A549 (cell line): ENCODE measurements around the gene MAP7D3. TPM values are rescaled to one million over a fixed set of nuclear protein-coding genes. Genes with fewer than 3 reads are reported as not detected.
"Not testable (repeated sequence)": the region's sequence is repeated elsewhere in the genome, so short reads cannot be mapped to it uniquely, and the experiment has no call there.

Experiments
- ATAC-seq, 2 experiments: fragments of 200-7000 bp in 1 of 2; fragments of >200 bp in 1 of 2; cut with Nextera tagmentation in 1 of 2; cut with Tn5 transposase in 1 of 2; 3 replicates each; pipeline versions ENCODE4 v1.8.0 to v1.9.1; 2018 to 2020; ENCODE audit warnings: mild to moderate bottlenecking in 1 of 2, moderate library complexity in 1 of 2
- CTCF ChIA-PET: fragments of 300-600 bp; sonication (Branson Sonifier 250); formaldehyde crosslinking; extraction: SDS; loops from one replicate; lab custom pipeline; 2021; ENCODE audit warnings: antibody characterized with exemption, inconsistent platforms; lab: Yijun Ruan, JAX
- POLR2A ChIA-PET: fragments of 350-600 bp; formaldehyde crosslinking; extraction: SDS; loops from one replicate; lab custom pipeline; 2021; ENCODE audit warnings: antibody characterized with exemption, inconsistent platforms; lab: Yijun Ruan, JAX
- DNase-seq, 2 experiments: peaks; one replicate each; pipeline versions ENCODE4 v3.0.0 to v3.0.0-alpha.2; 2011 to 2016; ENCODE audit warnings: low read depth in 1 of 2, low spot score in 1 of 2
- FAIRE-seq: peaks from 2 replicates; lab custom pipeline; 2011; peaks lifted over from hg19 to GRCh38; lab: Jason Lieb, UNC
- H3K27ac ChIP-seq, 2 experiments: fragments of >200 bp; sonication (Bioruptor Twin); formaldehyde crosslinking; 3 replicates each; pipeline ENCODE4 v1.5.1; 2016 to 2017
- H3K4me1 ChIP-seq: fragments of >200 bp; sonication (Bioruptor Twin); formaldehyde crosslinking; 3 replicates; pipeline ENCODE4 v1.6.1; 2016
- H3K4me2 ChIP-seq: fragments of >200 bp; sonication (Bioruptor Twin); formaldehyde crosslinking; 3 replicates; pipeline ENCODE4 v1.6.1; 2016
- H3K4me3 ChIP-seq: fragments of >200 bp; sonication (Bioruptor Twin); formaldehyde crosslinking; 3 replicates; pipeline ENCODE4 v1.5.1; 2016
- H3K9me3 ChIP-seq: fragments of >200 bp; sonication (Bioruptor Twin); formaldehyde crosslinking; 3 replicates; pipeline ENCODE4 v1.6.1; 2016
- CBX2 ChIP-seq: fragments of 200-600 bp; sonication (generic); IDR thresholded peaks from 2 replicates; pipeline ENCODE4 v1.6.1; 2016; ENCODE audit warnings: low read depth, mild to moderate bottlenecking, borderline replicate concordance
- CBX8 ChIP-seq: fragments of 200-600 bp; sonication (generic); IDR thresholded peaks from 2 replicates; pipeline ENCODE4 v1.6.1; 2016
- CEBPB ChIP-seq, 2 experiments: fragments of >200 bp in 1 of 2; sonication (Bioruptor Twin) in 1 of 2; formaldehyde crosslinking in 1 of 2; IDR thresholded peaks; 2 replicates each; pipeline ENCODE4 v1.6.1; 2012 to 2016
- CHD4 ChIP-seq: fragments of 200-600 bp; sonication (generic); IDR thresholded peaks from 2 replicates; pipeline ENCODE4 v1.6.1; 2016; ENCODE audit warnings: antibody characterized with exemption, mild to moderate bottlenecking, borderline replicate concordance
- EHMT2 ChIP-seq: fragments of 200-600 bp; sonication (generic); IDR thresholded peaks from 2 replicates; pipeline ENCODE4 v1.6.1; 2016; ENCODE audit warnings: antibody characterized with exemption, low read depth, mild to moderate bottlenecking, moderate library complexity
- EP300 ChIP-seq, 2 experiments: fragments of >200 bp; sonication (Bioruptor Twin); formaldehyde crosslinking; IDR thresholded peaks; 2 replicates in 1 of 2; 3 replicates in 1 of 2; pipeline ENCODE4 v1.6.1; 2016 to 2017
- ESRRA ChIP-seq: fragments of 150-350 bp; IDR thresholded peaks from 2 replicates; pipeline ENCODE4 v1.6.1; 2014; ENCODE audit warnings: mild to moderate bottlenecking, low read length, borderline replicate concordance
- FOSL2 ChIP-seq, 2 experiments: fragments of 450-650 bp in 1 of 2; fragments of >200 bp in 1 of 2; sonication (Bioruptor Twin) in 1 of 2; formaldehyde crosslinking; IDR thresholded peaks; 2 replicates each; pipeline versions ENCODE4 v1.5.0 to v1.6.1; 2016 to 2020; ENCODE audit warnings: mild to moderate bottlenecking in 1 of 2, moderate library complexity in 1 of 2
- HDAC2 ChIP-seq: fragments of 200-600 bp; sonication (generic); IDR thresholded peaks from 2 replicates; pipeline ENCODE4 v1.6.1; 2016
- JUNB ChIP-seq: fragments of >200 bp; sonication (Bioruptor Twin); formaldehyde crosslinking; IDR thresholded peaks from 2 replicates; pipeline ENCODE4 v1.6.1; 2016
- MAFK ChIP-seq: fragments of 450-650 bp; IDR thresholded peaks from 2 replicates; pipeline ENCODE4 v1.6.1; 2014; ENCODE audit not compliant: partially characterized antibody
- POLR2A ChIP-seq: IDR thresholded peaks from 2 replicates; pipeline ENCODE4 v1.6.1; 2012; ENCODE audit warnings: mild to moderate bottlenecking, low read length
- RARB ChIP-seq: fragments of 250-450 bp; sonication (Bioruptor Pico); IDR thresholded peaks from 2 replicates; pipeline ENCODE4 v1.8.0; 2021; ENCODE audit warnings: mild to moderate bottlenecking, moderate library complexity
- RCOR1 ChIP-seq: fragments of 150-350 bp; IDR thresholded peaks from 2 replicates; pipeline ENCODE4 v1.6.1; 2014; ENCODE audit warnings: antibody characterized with exemption, low read length, low read depth
- ZC3H11A ChIP-seq: fragments of 450-650 bp; IDR thresholded peaks from 2 replicates; pipeline ENCODE4 v1.6.1; 2014; ENCODE audit warnings: antibody characterized with exemption, mild to moderate bottlenecking
- ZNF302 ChIP-seq: fragments of 250-450 bp; sonication (Bioruptor Pico); IDR thresholded peaks from 2 replicates; pipeline ENCODE4 v1.9.0; 2021; ENCODE audit warnings: inconsistent platforms, mild to moderate bottlenecking, moderate library complexity
- WGBS: methylation state at CpG from one replicate; pipeline ENCODE4 v1.1.6; 2017; ENCODE audit errors: missing lambda C conversion rate; 5-methylcytosine and 5-hydroxymethylcytosine counted together
- polyA plus RNA-seq, 4 experiments: library from polyadenylated mRNA; depleted of rRNA in 3 of 4; stranded (reverse); fragments of >200 nt; fragmentation: RNase III in 1 of 4; extraction: RNeasy Plus Mini Kit Qiagen cat#74134 plus additional on column Dnase treatment in 1 of 4; gene quantifications; 2 replicates in 3 of 4; 3 replicates in 1 of 4; pipeline ENCODE4 v1.2.3, GENCODE V29; 2011 to 2017
- TF ChIP-seq, protein P1 (sequence below): fragments of >200 bp; sonication (Bioruptor Twin); formaldehyde crosslinking; IDR thresholded peaks from 2 replicates; pipeline ENCODE4 v1.6.1; 2016
- TF ChIP-seq, protein P2 (sequence below): fragments of 450-650 bp; IDR thresholded peaks from 2 replicates; pipeline ENCODE4 v1.6.1; 2014; ENCODE audit warnings: antibody characterized with exemption
- TF ChIP-seq, protein P3 (sequence below): IDR thresholded peaks from 2 replicates; pipeline ENCODE4 v1.6.1; 2012
- TF ChIP-seq, protein P4 (sequence below): fragments of 150-350 bp; IDR thresholded peaks from 2 replicates; pipeline ENCODE4 v1.6.1; 2014; ENCODE audit warnings: low read depth, mild to moderate bottlenecking, low read length
- TF ChIP-seq, protein P5 (sequence below): IDR thresholded peaks from 2 replicates; pipeline ENCODE4 v1.6.1; 2012; ENCODE audit warnings: low read depth, borderline replicate concordance

The MAP7D3 gene
- polyA plus RNA-seq, 2 of the 4 experiments (the other 2 are of a cell fraction) = 9.9 to 13.1 TPM

DNA sequence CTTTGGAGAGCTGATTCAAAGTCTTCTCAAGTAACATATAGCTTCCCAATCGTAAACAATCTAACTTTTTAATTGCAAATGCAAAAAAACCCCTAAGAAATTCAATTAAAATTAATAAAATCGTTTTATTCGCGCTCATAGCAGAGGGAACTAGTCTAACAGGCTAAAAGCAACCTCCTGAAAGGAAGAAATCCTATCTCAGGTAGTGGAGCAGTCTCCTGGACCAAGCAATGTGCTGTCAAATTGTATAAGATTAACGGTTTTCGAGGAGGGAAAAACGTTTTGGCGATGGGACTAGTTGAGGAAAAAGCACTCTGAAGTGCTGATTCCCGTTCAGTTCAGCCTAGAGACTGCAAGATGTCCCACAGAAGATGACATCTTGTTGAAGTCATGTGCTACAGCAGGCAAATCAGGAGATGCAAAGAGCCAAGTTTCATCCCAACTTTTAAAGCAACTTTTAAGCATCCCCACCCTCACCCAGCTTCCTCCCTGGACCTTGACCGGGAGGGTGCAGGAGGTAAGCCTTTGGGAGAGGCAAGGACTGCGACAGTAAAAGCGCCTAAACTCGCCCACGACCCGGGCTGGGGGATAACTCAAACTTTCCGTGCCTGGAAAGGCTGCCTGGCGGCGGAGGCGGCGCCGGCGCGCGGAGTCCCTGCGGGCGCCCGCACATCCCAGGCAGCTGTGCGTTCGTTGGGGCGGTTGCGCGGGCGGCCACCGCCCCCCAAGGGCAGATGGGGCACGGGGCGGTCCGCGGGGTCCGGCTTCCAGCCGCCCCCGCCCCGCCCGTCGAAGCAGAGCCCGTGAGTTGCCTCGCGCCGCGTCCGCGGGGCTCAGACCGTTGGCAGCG, 784 bp downstream of the MAP7D3 start (continued):
- TF ChIP-seq RARB (CRISPR knock-in tag) (no peak), CBX8 (no peak), ZC3H11A (no peak)
- TF ChIP-seq, protein P1, sequence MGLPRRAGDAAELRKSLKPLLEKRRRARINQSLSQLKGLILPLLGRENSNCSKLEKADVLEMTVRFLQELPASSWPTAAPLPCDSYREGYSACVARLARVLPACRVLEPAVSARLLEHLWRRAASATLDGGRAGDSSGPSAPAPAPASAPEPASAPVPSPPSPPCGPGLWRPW = no peak

DNA sequence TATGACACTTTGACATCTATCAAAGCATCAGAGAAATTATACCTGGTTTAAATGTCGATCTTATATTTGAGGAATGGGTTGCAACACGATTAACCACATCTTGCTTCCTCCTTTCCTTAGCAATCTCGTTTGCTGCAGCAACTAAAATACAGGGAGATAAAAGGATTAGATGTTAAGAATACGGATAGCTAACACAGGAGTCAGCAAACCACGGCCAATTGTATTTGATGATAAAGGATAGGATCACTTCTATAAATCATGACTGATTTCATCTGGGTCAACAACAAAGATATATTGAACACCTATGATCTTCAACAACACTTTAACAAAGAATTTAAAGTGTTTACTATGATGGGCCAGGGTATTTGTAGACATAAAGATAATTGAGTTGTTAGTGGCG, 5.0 kb downstream of the MAP7D3 start:
- Histone ChIP-seq H3K27ac (no peak overlapping the region), H3K4me2 (no peak overlapping the region), H3K4me3 (no peak overlapping the region), H3K4me1 (peaks cover 4% of the 10 kb centered on the region; the same call in 1 of the 3 replicates)
- no peak for DNase-seq
- POLR2A ChIA-PET = no interaction called here
- no peak for ATAC-seq
- WGBS = 74% methylated on average over 6 of the region's 6 CpGs
- FAIRE-seq = no peak
- TF ChIP-seq HDAC2 (no peak), MAFK (no peak)
- TF ChIP-seq, all 56 proteins: peak for 0
- CTCF ChIA-PET = interaction anchor here (1.6 kb wide), 1 partner anchor 218 kb away, joined by 4 read pairs; no protein-coding TSS in a partner anchor
- no peaks in the 10 kb centered on the region for H3K9me3 ChIP-seq

DNA sequence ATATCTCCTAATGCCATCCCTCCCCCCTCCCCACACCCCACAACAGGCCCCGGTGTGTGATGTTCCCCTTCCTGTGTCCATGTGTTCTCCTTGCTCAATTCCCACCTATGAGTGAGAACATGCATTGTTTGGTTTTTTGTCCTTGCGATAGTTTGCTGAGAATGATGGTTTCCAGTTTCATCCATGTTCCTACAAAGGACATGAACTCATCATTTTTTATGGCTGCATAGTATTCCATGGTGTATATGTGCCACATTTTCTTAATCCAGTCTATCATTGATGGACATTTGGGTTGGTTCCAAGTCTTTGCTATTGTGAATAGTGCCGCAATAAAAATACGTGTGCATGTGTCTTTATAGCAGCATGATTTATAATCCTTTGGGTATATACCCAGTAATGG, 13.4 kb downstream of the MAP7D3 start:
- WGBS = 96% methylated on average over 3 of the region's 4 CpGs
- CTCF ChIA-PET, DNase-seq, FAIRE-seq, ATAC-seq, H3K9me3 ChIP-seq, H3K4me2 ChIP-seq, H3K4me3 ChIP-seq, POLR2A ChIA-PET, H3K27ac ChIP-seq, H3K4me1 ChIP-seq: not testable (repeated sequence)

DNA sequence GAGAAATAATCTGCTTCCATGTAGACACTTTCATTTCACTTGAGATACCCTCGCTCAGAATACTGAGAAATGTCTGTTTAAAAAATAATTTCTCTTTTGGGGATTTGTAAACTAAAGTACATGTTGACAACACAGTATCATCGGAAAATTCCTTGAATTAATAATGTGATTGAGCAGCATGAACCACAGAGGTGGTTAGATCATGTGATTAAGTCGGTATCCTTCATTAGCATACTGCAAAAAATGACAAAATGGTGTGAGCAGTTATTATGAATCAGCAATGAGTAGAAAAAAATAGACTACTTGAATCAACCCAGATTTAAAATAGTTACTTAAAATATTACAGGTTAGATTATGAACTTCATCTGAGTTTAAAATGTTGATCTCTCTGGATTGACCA, 14.1 kb downstream of the MAP7D3 start:
- WGBS = 80% methylated on average over 3 of the region's 3 CpGs
- FAIRE-seq = no peak
- no peaks in the 10 kb centered on the region for H3K4me1 ChIP-seq
- TF ChIP-seq FOSL2 (IDR thresholded peaks at IDR 0.05) = no peak
- no peak for TF ChIP-seq FOSL2 (CRISPR knock-in tag; IDR thresholded peaks at IDR 0.05)
- no peak for TF ChIP-seq RCOR1
- no peak for TF ChIP-seq CBX8
- TF ChIP-seq CEBPB (IDR thresholded peaks at IDR 0.05) = no peak
- no peak for TF ChIP-seq JUNB
- no peak for TF ChIP-seq POLR2A
- no peak for TF ChIP-seq CHD4
- no peak for TF ChIP-seq HDAC2
- TF ChIP-seq, all 56 proteins: peak for 0
- no peak overlapping the region for H3K4me2 ChIP-seq
- CTCF ChIA-PET = no interaction called here
- H3K27ac ChIP-seq = no peak overlapping the region
- DNase-seq (no peak), ATAC-seq (no peak)
- no peaks in the 10 kb centered on the region for H3K9me3 ChIP-seq
- no peak overlapping the region for H3K4me3 ChIP-seq
- POLR2A ChIA-PET = no interaction called here

DNA sequence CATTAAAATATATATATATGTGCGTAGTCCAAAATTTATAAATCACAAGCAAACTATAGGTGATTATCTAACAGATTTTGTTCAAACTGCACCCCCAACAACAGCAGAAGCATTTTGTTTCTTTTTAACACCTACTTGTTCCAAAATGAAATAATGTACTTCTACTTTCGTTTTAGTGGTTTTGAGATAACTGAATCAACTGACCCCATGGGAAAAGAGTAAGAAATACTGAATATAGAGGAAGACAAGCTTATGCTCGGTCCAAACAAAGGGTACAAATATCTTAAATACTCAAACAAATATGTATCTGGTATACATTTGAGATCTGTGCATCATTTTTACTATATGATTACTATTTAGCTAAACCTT, 22.4 kb downstream of the MAP7D3 start:
- Histone ChIP-seq H3K27ac (no peak overlapping the region), H3K4me1 (no peaks in the 10 kb centered on the region), H3K9me3 (no peaks in the 10 kb centered on the region), H3K4me3 (no peak overlapping the region), H3K4me2 (no peak overlapping the region)
- FAIRE-seq (no peak), ATAC-seq (no peak), DNase-seq (no peak)
- TF ChIP-seq MAFK (no peak), EP300 (IDR thresholded peaks at IDR 0.05) (no peak), CBX2 (no peak), ESRRA (no peak), ZNF302 (CRISPR knock-in tag) (no peak), EHMT2 (no peak), CEBPB (IDR thresholded peaks at IDR 0.05) (no peak)
- TF ChIP-seq, protein P2, sequence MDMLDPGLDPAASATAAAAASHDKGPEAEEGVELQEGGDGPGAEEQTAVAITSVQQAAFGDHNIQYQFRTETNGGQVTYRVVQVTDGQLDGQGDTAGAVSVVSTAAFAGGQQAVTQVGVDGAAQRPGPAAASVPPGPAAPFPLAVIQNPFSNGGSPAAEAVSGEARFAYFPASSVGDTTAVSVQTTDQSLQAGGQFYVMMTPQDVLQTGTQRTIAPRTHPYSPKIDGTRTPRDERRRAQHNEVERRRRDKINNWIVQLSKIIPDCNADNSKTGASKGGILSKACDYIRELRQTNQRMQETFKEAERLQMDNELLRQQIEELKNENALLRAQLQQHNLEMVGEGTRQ = no peak
- TF ChIP-seq, protein P3, sequence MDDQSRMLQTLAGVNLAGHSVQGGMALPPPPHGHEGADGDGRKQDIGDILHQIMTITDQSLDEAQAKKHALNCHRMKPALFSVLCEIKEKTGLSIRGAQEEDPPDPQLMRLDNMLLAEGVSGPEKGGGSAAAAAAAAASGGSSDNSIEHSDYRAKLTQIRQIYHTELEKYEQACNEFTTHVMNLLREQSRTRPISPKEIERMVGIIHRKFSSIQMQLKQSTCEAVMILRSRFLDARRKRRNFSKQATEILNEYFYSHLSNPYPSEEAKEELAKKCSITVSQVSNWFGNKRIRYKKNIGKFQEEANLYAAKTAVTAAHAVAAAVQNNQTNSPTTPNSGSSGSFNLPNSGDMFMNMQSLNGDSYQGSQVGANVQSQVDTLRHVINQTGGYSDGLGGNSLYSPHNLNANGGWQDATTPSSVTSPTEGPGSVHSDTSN = no peak
- TF ChIP-seq, protein P4, sequence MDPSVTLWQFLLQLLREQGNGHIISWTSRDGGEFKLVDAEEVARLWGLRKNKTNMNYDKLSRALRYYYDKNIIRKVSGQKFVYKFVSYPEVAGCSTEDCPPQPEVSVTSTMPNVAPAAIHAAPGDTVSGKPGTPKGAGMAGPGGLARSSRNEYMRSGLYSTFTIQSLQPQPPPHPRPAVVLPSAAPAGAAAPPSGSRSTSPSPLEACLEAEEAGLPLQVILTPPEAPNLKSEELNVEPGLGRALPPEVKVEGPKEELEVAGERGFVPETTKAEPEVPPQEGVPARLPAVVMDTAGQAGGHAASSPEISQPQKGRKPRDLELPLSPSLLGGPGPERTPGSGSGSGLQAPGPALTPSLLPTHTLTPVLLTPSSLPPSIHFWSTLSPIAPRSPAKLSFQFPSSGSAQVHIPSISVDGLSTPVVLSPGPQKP = no peak
- TF ChIP-seq, protein P5, sequence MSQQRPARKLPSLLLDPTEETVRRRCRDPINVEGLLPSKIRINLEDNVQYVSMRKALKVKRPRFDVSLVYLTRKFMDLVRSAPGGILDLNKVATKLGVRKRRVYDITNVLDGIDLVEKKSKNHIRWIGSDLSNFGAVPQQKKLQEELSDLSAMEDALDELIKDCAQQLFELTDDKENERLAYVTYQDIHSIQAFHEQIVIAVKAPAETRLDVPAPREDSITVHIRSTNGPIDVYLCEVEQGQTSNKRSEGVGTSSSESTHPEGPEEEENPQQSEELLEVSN = no peak
- POLR2A ChIA-PET = no interaction called here
- 83% methylated on average over 3 of the region's 3 CpGs for WGBS
- CTCF ChIA-PET = interaction anchor here (2.8 kb wide), 1 partner anchor 20 kb away, joined by 7 read pairs; no protein-coding TSS in a partner anchor
